Right lobe of liver (tissue), 6 donors: ENCODE data around the gene PTPN7. TPM values are rescaled to one million over a fixed set of nuclear protein-coding genes. Genes with fewer than 3 reads are reported as not detected.

Source experiments
- ATAC-seq, 4 donors: fragments of 200-7000 bp; cut with Tn5 transposase; one replicate each; pipeline ENCODE4 v1.9.1; 2020; ENCODE audit warnings: mild to moderate bottlenecking in 4 of 4, moderate library complexity in 4 of 4
- DNase-seq, 3 donors: peaks; one replicate each; pipeline ENCODE4 v3.0.0-alpha.2; 2020
- H3K27ac ChIP-seq, 3 donors: fragments of 200-600 bp; one replicate each; pipeline ENCODE4 v1.8.0; 2022
- H3K27me3 ChIP-seq, 2 donors: fragments of 200-600 bp; one replicate each; pipeline ENCODE4 v1.8.0; 2022
- H3K36me3 ChIP-seq, 4 donors: fragments of 200-600 bp; sonication (generic) in 1 of 4; one replicate each; pipeline versions ENCODE4 v1.5.1 to v1.8.0; 2017 to 2022; ENCODE audit warnings: control low read depth in 1 of 4
- H3K4me1 ChIP-seq, 4 donors: fragments of 200-600 bp; sonication (generic) in 1 of 4; one replicate each; pipeline versions ENCODE4 v1.5.1 to v1.8.0; 2017 to 2022; ENCODE audit warnings: control low read depth in 1 of 4
- H3K4me3 ChIP-seq, 3 donors: fragments of 200-600 bp; one replicate each; pipeline ENCODE4 v1.8.0; 2022
- H3K9me3 ChIP-seq, 4 donors: fragments of 200-600 bp; sonication (generic) in 1 of 4; one replicate each; pipeline versions ENCODE4 v1.5.1 to v1.8.0; 2017 to 2022; ENCODE audit warnings: control low read depth in 1 of 4
- POLR2A ChIP-seq: fragments of 450-650 bp; IDR thresholded peaks from one replicate; pipeline ENCODE4 v1.6.1; 2017; ENCODE audit warnings: antibody characterized with exemption, mild to moderate bottlenecking
- WGBS: methylation state at CpG from one replicate; pipeline ENCODE4 v1.1.6; 2018; ENCODE audit warnings: low coverage, low lambda C conversion rate; ENCODE audit not compliant: insufficient coverage; ENCODE audit errors: missing lambda C conversion rate; 5-methylcytosine and 5-hydroxymethylcytosine counted together
- intact Hi-C, 2 donors: fragments of 100-400 bp; cut with DNase I; formaldehyde crosslinking; loops; one replicate each; pipeline versions ENCODE4 v1.11.2 to v1.14.1; 2022
- total RNA-seq, 6 experiments: library from RNA; depleted of rRNA in 2 of 6; stranded (reverse); fragments of >200 nt in 2 of 6; fragmentation: NEBNext Ultra II Directional in 3 of 6; extraction: Animal tissue kit (Norgen Biotek cat#: 25700) in 3 of 6; gene quantifications; one replicate each; pipeline versions ENCODE4 v1.1.0 to v1.2.4, GENCODE V29; 2016 to 2023
- TF ChIP-seq, protein P1 (sequence below), 4 donors: fragments of 200-600 bp in 3 of 4; fragments of 450-650 bp in 1 of 4; IDR thresholded peaks; one replicate each; pipeline versions ENCODE4 v1.5.1 to v1.8.0; 2016 to 2022; ENCODE audit warnings: antibody characterized with exemption in 4 of 4, mild to moderate bottlenecking in 2 of 4
- donor health status: DM: no; HTN: yes; CAD: no.
- donor health status: DM: no; HTN: no; CAD: no.
- donor health status: DM: no; HTN: no; CAD: no.
- donor health status: DM: no; HTN: yes; CAD: no.
- donor health status: DM: no; HTN: yes; CAD: no.

Gene PTPN7
- total RNA-seq, 6 experiments from 2014 or later, result 0.18 to 5.1 (median 0.73) TPM

DNA sequence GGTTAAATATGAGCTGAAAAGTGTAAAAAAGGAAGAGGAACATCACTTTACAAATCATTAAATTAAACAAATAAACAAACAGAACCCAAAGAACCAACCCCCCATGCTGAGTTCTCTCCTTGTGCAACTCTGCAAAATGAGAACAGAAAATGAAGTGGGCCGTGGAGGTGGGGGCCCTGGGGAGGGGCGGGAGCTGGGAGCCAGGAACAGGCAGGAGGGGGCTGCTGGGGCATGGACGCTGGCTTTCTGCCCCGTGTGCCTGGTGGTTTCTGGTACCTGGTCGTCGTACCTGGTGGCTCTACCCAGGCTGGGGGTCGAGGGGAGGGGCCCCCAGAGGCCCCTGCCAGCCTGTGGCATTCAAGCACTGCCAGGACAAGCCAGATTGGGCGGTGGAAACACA is 26.9 kb downstream of the PTPN7 start:
- Histone ChIP-seq H3K9me3 (no peaks in the 10 kb centered on the region), H3K27ac (no peak overlapping the region), H3K36me3 (peaks cover 4 to 43% (median 18%) of the 10 kb centered on the region in 4 donors), H3K4me1 (peaks cover 0 to 19% (median 7%) of the 10 kb centered on the region in 4 donors), H3K27me3 (no peaks in the 10 kb centered on the region), H3K4me3 (no peak overlapping the region)
- ATAC-seq (no peak), DNase-seq (no peak)
- 49% methylated on average over 4 of the region's 8 CpGs for WGBS
- intact Hi-C loops, result loop anchor here in 1 of 2 donors (5.0 kb wide), 1 partner anchor 131 kb away; no protein-coding TSS in a partner anchor
- TF ChIP-seq, protein P1, sequence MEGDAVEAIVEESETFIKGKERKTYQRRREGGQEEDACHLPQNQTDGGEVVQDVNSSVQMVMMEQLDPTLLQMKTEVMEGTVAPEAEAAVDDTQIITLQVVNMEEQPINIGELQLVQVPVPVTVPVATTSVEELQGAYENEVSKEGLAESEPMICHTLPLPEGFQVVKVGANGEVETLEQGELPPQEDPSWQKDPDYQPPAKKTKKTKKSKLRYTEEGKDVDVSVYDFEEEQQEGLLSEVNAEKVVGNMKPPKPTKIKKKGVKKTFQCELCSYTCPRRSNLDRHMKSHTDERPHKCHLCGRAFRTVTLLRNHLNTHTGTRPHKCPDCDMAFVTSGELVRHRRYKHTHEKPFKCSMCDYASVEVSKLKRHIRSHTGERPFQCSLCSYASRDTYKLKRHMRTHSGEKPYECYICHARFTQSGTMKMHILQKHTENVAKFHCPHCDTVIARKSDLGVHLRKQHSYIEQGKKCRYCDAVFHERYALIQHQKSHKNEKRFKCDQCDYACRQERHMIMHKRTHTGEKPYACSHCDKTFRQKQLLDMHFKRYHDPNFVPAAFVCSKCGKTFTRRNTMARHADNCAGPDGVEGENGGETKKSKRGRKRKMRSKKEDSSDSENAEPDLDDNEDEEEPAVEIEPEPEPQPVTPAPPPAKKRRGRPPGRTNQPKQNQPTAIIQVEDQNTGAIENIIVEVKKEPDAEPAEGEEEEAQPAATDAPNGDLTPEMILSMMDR (IDR thresholded peaks at IDR 0.05), result no peak
- TF ChIP-seq POLR2A, result no peak

DNA sequence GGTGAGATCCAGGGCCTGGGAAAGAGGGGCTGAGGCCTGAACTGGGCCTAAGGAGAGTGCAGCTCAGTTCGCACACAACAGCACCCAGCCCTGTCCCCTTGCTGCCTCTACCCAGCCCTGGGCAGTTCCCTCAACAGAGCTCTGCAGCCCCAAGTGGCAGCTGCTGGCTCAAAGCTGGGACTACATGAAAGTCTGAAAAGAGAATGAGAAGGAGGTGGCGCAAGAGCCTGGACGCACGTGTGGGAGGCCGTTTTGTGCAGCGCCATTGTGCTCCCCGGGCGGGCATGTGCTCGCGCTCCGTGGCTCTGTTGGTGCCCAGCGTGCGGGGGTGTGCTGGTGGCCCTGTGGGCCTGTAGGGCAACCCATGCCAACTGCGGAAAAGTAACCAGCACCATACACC is 27.4 kb downstream of the PTPN7 start:
- Histone ChIP-seq H3K9me3 (no peaks in the 10 kb centered on the region), H3K4me3 (no peak overlapping the region), H3K4me1 (peaks cover 0 to 19% (median 7%) of the 10 kb centered on the region in 4 donors), H3K27ac (no peak overlapping the region), H3K36me3 (peaks cover 4 to 43% (median 18%) of the 10 kb centered on the region in 4 donors), H3K27me3 (no peaks in the 10 kb centered on the region)
- ATAC-seq (no peak), DNase-seq (no peak)
- intact Hi-C loops, result loop anchor here in 1 of 2 donors (5.0 kb wide), 1 partner anchor 131 kb away; no protein-coding TSS in a partner anchor
- 52% methylated on average over 7 of the region's 14 CpGs for WGBS
- TF ChIP-seq POLR2A, result no peak
- TF ChIP-seq, protein P1 (IDR thresholded peaks at IDR 0.05), result no peak

DNA sequence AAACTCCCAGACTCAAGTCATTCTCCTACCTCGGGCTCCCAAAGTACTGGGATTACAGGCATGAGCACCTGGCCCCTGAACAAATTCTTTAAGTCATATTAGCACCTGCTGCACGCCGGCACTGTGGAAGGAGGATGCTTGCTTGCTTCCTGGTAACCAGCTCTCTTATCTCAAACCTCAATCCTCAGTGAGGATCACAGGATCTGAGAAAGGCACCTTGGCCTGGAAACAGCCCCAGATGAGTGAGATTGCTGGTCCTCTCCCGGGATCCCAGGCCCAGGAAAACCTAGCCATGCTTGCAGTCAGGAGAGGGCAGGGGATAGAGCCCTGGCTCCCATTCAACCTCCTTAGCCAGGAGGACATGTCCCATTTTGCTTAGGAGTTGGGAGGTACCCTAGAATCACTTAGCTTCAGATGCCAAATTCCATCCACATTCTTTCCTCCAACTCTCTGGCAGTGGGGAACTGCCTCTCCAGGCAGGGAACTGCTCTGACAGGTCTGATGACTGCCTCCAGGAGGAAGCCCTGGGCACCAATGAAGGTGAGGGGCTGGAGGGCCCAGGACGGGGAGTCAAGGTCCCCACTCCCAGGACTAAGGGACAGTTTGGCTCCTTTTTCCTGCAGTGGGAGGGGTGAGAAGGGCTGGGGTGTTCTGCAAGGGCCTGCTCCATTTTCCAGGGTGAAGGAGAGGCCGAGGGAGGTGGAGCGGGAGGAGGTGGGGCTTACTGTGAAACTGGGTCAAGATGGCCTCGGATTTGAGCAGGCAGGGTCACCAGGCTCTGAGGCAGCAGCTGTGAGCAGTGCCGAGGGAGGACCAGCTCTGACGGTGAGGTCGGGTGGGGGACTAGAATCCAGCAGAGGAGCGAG is 28.2 kb downstream of the PTPN7 start:
- intact Hi-C loops, result loop anchor here in 1 of 2 donors (5.0 kb wide), 1 partner anchor 130 kb away; no protein-coding TSS in a partner anchor
- no peak for TF ChIP-seq POLR2A
- TF ChIP-seq, protein P1 (IDR thresholded peaks at IDR 0.05), result no peak
- Histone ChIP-seq H3K36me3 (peaks cover 4 to 36% (median 14%) of the 10 kb centered on the region in 4 donors), H3K4me3 (no peak overlapping the region), H3K4me1 (peaks cover 0 to 19% (median 7%) of the 10 kb centered on the region in 4 donors), H3K9me3 (no peaks in the 10 kb centered on the region), H3K27me3 (no peaks in the 10 kb centered on the region), H3K27ac (no peak overlapping the region)
- ATAC-seq (peak in 1 of 4 donors; percentile 4), DNase-seq (no peak)
- 78% methylated on average over 10 of the region's 12 CpGs for WGBS

DNA sequence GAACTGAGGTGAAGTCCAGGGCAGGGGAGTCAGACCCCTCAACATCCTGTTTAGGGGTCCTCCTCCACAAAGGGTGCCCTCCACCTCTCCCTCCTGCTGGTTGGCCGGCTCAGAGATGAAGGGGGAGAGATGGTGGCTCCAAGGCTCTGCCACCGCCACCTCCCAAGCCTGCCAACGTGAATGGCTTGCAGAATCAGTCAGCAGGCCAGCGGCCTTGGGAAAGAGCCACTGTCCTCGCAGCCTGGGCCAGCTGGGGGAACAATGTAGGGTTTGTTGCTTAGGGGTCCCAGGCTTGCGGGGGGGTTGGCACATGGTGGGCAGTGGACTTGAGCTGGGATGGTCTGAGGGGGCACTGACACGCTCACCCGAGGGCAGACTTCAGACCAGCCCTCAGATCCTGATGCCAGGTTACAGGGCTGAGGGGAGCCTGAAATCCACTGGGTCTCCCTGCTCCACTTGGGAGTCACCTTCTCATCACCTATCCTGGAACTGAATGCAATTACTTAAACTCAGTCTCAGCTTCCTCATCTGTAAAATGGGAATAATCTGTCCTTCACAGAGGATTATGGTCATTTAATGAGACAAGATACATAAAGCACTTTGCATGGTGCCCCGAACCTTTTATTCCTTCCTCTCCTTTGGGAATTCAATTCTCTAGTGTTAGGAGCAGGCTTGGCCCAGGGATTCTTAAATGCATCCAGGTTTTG is 29.4 kb downstream of the PTPN7 start:
- TF ChIP-seq, protein P1 (IDR thresholded peaks at IDR 0.05), result no peak
- TF ChIP-seq POLR2A, result peak; percentile 12
- Histone ChIP-seq H3K4me1 (peaks cover 0 to 19% (median 7%) of the 10 kb centered on the region in 4 donors), H3K27ac (no peak overlapping the region), H3K4me3 (no peak overlapping the region), H3K27me3 (no peaks in the 10 kb centered on the region), H3K36me3 (peaks cover 4 to 26% (median 14%) of the 10 kb centered on the region in 4 donors), H3K9me3 (no peaks in the 10 kb centered on the region)
- no peak for ATAC-seq
- DNase-seq, result no peak
- WGBS, result 72% methylated on average over 4 of the region's 9 CpGs
- intact Hi-C loops, result loop anchor here in 1 of 2 donors (5.0 kb wide), 1 partner anchor 129 kb away; no protein-coding TSS in a partner anchor
